ENCODE measurements around the gene PKMYT1.

PKMYT1 gene

GRCh38 chr16:2962334-2963073 is 17.7 kb downstream of the PKMYT1 start:
- Histone ChIP-seq H3K36me3 (ENCODE audit: control insufficient read depth, insufficient read depth, low read length) (no peaks in the 10 kb centered on the region), H3K4me3 (replicated peaks; ENCODE audit: low read depth, low read length) (peak overlapping the region; percentile 62), H3K27me3 (replicated peaks; ENCODE audit: control insufficient read depth, insufficient read depth, low read length) (no peaks in the 10 kb centered on the region)
- DNase-seq (ENCODE audit: extremely low read depth, insufficient read length), result no peak
- TF ChIP-seq CTCF (IDR thresholded peaks at IDR 0.05; ENCODE audit: insufficient read depth, low read length, poor library complexity, severe bottlenecking), result no peak

- TF ChIP-seq CTCF (IDR thresholded peaks at IDR 0.05; ENCODE audit: insufficient read depth, low read length, poor library complexity, severe bottlenecking), result no peak
- DNase-seq (ENCODE audit: extremely low read depth, insufficient read length), result no peak
- H3K4me3 ChIP-seq (replicated peaks; ENCODE audit: low read depth, low read length), result no peak overlapping the region
- no peaks in the 10 kb centered on the region for H3K36me3 ChIP-seq (ENCODE audit: control insufficient read depth, insufficient read depth, low read length)
- no peaks in the 10 kb centered on the region for H3K27me3 ChIP-seq (replicated peaks; ENCODE audit: control insufficient read depth, insufficient read depth, low read length)
These were observed 19.8 kb downstream of the PKMYT1 start for GRCh38 chr16:2960183-2961010.

GRCh38 chr16:2959206-2959605 is 21.0 kb downstream of the PKMYT1 start:
- no peak for TF ChIP-seq CTCF (IDR thresholded peaks at IDR 0.05; ENCODE audit: insufficient read depth, low read length, poor library complexity, severe bottlenecking)
- Histone ChIP-seq H3K4me3 (replicated peaks; ENCODE audit: low read depth, low read length) (no peak overlapping the region), H3K27me3 (replicated peaks; ENCODE audit: control insufficient read depth, insufficient read depth, low read length) (no peaks in the 10 kb centered on the region), H3K36me3 (ENCODE audit: control insufficient read depth, insufficient read depth, low read length) (no peaks in the 10 kb centered on the region)
- DNase-seq (ENCODE audit: extremely low read depth, insufficient read length), result no peak

- Histone ChIP-seq H3K36me3 (ENCODE audit: control insufficient read depth, insufficient read depth, low read length) (no peaks in the 10 kb centered on the region), H3K4me3 (replicated peaks; ENCODE audit: low read depth, low read length) (no peak overlapping the region), H3K27me3 (replicated peaks; ENCODE audit: control insufficient read depth, insufficient read depth, low read length) (no peaks in the 10 kb centered on the region)
- peak; percentile 17 for DNase-seq (ENCODE audit: extremely low read depth, insufficient read length)
- TF ChIP-seq CTCF (IDR thresholded peaks at IDR 0.05; ENCODE audit: insufficient read depth, low read length, poor library complexity, severe bottlenecking), result no peak
These were observed 23.7 kb downstream of the PKMYT1 start for GRCh38 chr16:2956579-2956956.

GRCh38 chr16:2955779-2956578 is 24.3 kb downstream of the PKMYT1 start:
- Histone ChIP-seq H3K36me3 (ENCODE audit: control insufficient read depth, insufficient read depth, low read length) (no peaks in the 10 kb centered on the region), H3K4me3 (replicated peaks; ENCODE audit: low read depth, low read length) (no peak overlapping the region), H3K27me3 (replicated peaks; ENCODE audit: control insufficient read depth, insufficient read depth, low read length) (no peaks in the 10 kb centered on the region)
- DNase-seq (ENCODE audit: extremely low read depth, insufficient read length), result peak; percentile 32
- no peak for TF ChIP-seq CTCF (IDR thresholded peaks at IDR 0.05; ENCODE audit: insufficient read depth, low read length, poor library complexity, severe bottlenecking)

All from GM06990 (cell line).